Measurements from ENCODE around the gene GRAMD4. TPM values are rescaled to one million over a fixed set of nuclear protein-coding genes. Genes with fewer than 3 reads are reported as not detected.

Gene GRAMD4
- polyA plus RNA-seq, 4 donors: 30.5 to 64.9 (median 40.9) TPM

GRCh38 chr22:46649141-46650077 is 29.2 kb downstream of the GRAMD4 start:
- H3K4me3 ChIP-seq (ENCODE audit: low read depth in 1 of 3, low read length in 3 of 3): no peak overlapping the region
- H3K27ac ChIP-seq (ENCODE audit: low read depth in 1 of 3, low read length in 2 of 3): peak overlapping the region in 2 of 3 donors; percentile 4 to 23
- H3K9me3 ChIP-seq (ENCODE audit: control insufficient read depth in 2 of 2, insufficient read depth in 1 of 2, low read depth in 1 of 2, low read length in 1 of 2): peaks cover 0 to 13% of the 10 kb centered on the region in 2 donors
- peak; percentile 54 to 63 for DNase-seq
- H3K4me1 ChIP-seq (ENCODE audit: control insufficient read depth in 3 of 3, insufficient read depth in 2 of 3, low read depth in 1 of 3, low read length in 2 of 3): peaks cover 24 to 68% (median 27%) of the 10 kb centered on the region in 3 donors
- no peak for FAIRE-seq
- no peaks in the 10 kb centered on the region for H3K27me3 ChIP-seq (ENCODE audit: control insufficient read depth in 3 of 3, insufficient read depth in 3 of 3, low read length in 3 of 3)
- WGBS, 3 donors: 19 to 35% (median 33%) methylated on average over 25 of the region's 25 CpGs
- H3K36me3 ChIP-seq (ENCODE audit: control insufficient read depth in 3 of 3, insufficient read depth in 2 of 3, low read depth in 1 of 3, low read length in 3 of 3): peaks cover 0 to 64% (median 0%) of the 10 kb centered on the region in 3 donors

DNA sequence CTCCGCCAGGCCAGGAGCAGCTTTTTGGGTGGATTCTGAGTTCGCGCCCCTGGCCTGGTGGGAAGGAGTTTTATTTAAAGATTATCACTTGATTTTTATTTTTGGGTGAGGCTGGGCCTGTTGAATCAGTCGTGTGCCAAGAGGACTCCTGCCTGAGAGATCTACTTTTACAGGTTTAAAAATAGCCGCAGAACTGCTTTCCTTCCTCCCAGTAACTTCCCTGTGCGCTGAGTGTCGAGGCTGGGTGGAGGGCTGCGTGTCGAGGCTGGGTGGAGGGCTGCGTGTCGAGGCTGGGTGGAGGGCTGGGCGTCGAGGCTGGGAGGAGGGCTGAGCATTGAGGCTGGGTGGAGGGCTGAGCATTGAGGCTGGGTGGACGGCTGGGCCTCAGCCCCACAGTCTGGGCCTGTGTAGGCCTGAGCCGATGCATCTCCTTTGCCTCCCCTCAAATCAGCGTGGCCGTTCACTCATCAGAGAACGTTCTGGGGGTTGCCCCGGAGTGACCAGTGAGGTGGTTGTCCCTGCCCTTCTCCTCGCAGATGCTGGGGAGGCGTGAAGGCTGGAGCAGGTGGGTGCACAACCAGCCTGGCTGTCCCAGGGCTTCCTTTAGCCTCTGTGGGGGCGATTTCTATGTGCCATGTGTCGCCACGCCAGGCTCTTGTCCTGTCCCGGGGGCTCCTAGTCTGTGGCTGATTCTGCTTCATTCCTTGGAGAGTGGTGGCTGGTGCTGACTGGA is 30.1 kb downstream of the GRAMD4 start:
- no peak overlapping the region for H3K4me3 ChIP-seq (ENCODE audit: low read depth in 1 of 3, low read length in 3 of 3)
- H3K9me3 ChIP-seq (ENCODE audit: control insufficient read depth in 2 of 2, insufficient read depth in 1 of 2, low read depth in 1 of 2, low read length in 1 of 2): peaks cover 0 to 13% of the 10 kb centered on the region in 2 donors
- FAIRE-seq (no peak), DNase-seq (no peak)
- no peaks in the 10 kb centered on the region for H3K27me3 ChIP-seq (ENCODE audit: control insufficient read depth in 3 of 3, insufficient read depth in 3 of 3, low read length in 3 of 3)
- 74 to 88% (median 81%) methylated on average over 25 of the region's 25 CpGs for WGBS, 3 donors
- peaks cover 21 to 61% (median 27%) of the 10 kb centered on the region in 3 donors for H3K4me1 ChIP-seq (ENCODE audit: control insufficient read depth in 3 of 3, insufficient read depth in 2 of 3, low read depth in 1 of 3, low read length in 2 of 3)
- peaks cover 0 to 68% (median 0%) of the 10 kb centered on the region in 3 donors for H3K36me3 ChIP-seq (ENCODE audit: control insufficient read depth in 3 of 3, insufficient read depth in 2 of 3, low read depth in 1 of 3, low read length in 3 of 3)
- peak overlapping the region in 2 of 3 donors; percentile 4 to 23 for H3K27ac ChIP-seq (ENCODE audit: low read depth in 1 of 3, low read length in 2 of 3)

DNA sequence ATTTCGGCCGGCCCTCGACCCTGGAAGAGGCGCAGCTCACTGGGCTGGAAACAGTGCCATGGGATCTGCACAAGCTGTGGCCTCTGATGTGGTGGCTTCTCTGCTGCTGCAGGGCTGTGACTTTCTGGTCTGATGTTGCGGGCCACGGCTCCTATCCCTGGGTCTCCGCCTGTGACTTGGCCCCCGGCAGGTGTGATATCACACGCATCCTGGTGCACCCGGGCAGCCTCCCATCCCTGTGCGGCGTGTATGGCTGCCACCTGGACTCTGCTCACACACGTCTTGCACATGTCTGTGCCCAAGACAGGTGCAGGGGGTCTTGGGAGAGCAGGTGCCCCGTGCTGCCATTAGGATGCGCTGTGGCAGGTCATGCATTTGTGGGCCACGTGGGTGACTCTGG is 31.1 kb downstream of the GRAMD4 start:
- H3K36me3 ChIP-seq (ENCODE audit: control insufficient read depth in 3 of 3, insufficient read depth in 2 of 3, low read depth in 1 of 3, low read length in 3 of 3): peaks cover 0 to 65% (median 0%) of the 10 kb centered on the region in 3 donors
- 90 to 92% (median 92%) methylated on average over 16 of the region's 16 CpGs for WGBS, 3 donors
- H3K27ac ChIP-seq (ENCODE audit: low read depth in 1 of 3, low read length in 2 of 3): peak overlapping the region in 1 of 3 donors; percentile 83
- no peak for FAIRE-seq
- H3K4me1 ChIP-seq (ENCODE audit: control insufficient read depth in 3 of 3, insufficient read depth in 2 of 3, low read depth in 1 of 3, low read length in 2 of 3): peaks cover 15 to 63% (median 21%) of the 10 kb centered on the region in 3 donors
- DNase-seq: no peak
- H3K9me3 ChIP-seq (ENCODE audit: control insufficient read depth in 2 of 2, insufficient read depth in 1 of 2, low read depth in 1 of 2, low read length in 1 of 2): peaks cover 0 to 13% of the 10 kb centered on the region in 2 donors
- H3K27me3 ChIP-seq (ENCODE audit: control insufficient read depth in 3 of 3, insufficient read depth in 3 of 3, low read length in 3 of 3): no peaks in the 10 kb centered on the region
- no peak overlapping the region for H3K4me3 ChIP-seq (ENCODE audit: low read depth in 1 of 3, low read length in 3 of 3)

- peak overlapping the region; percentile 64 to 83 (median 72) for H3K27ac ChIP-seq (ENCODE audit: low read depth in 1 of 3, low read length in 2 of 3)
- no peak overlapping the region for H3K4me3 ChIP-seq (ENCODE audit: low read depth in 1 of 3, low read length in 3 of 3)
- FAIRE-seq (no peak), DNase-seq (peak; percentile 83 to 84)
- H3K4me1 ChIP-seq (ENCODE audit: control insufficient read depth in 3 of 3, insufficient read depth in 2 of 3, low read depth in 1 of 3, low read length in 2 of 3): peaks cover 15 to 62% (median 20%) of the 10 kb centered on the region in 3 donors
- H3K9me3 ChIP-seq (ENCODE audit: control insufficient read depth in 2 of 2, insufficient read depth in 1 of 2, low read depth in 1 of 2, low read length in 1 of 2): peaks cover 0 to 8% of the 10 kb centered on the region in 2 donors
- whole genome bisulfite sequencing, 3 donors: 41 to 56% (median 49%) methylated on average over 22 of the region's 22 CpGs
- no peaks in the 10 kb centered on the region for H3K27me3 ChIP-seq (ENCODE audit: control insufficient read depth in 3 of 3, insufficient read depth in 3 of 3, low read length in 3 of 3)
- H3K36me3 ChIP-seq (ENCODE audit: control insufficient read depth in 3 of 3, insufficient read depth in 2 of 3, low read depth in 1 of 3, low read length in 3 of 3): peaks cover 0 to 70% (median 0%) of the 10 kb centered on the region in 3 donors
These were observed 32.1 kb downstream of the GRAMD4 start for GRCh38 chr22:46652081-46652846.

GRCh38 chr22:46652847-46653331 is 32.7 kb downstream of the GRAMD4 start:
- H3K27ac ChIP-seq (ENCODE audit: low read depth in 1 of 3, low read length in 2 of 3): peak overlapping the region; percentile 64 to 83 (median 72)
- H3K36me3 ChIP-seq (ENCODE audit: control insufficient read depth in 3 of 3, insufficient read depth in 2 of 3, low read depth in 1 of 3, low read length in 3 of 3): peaks cover 0 to 70% (median 0%) of the 10 kb centered on the region in 3 donors
- H3K4me1 ChIP-seq (ENCODE audit: control insufficient read depth in 3 of 3, insufficient read depth in 2 of 3, low read depth in 1 of 3, low read length in 2 of 3): peaks cover 10 to 55% (median 20%) of the 10 kb centered on the region in 3 donors
- peak; percentile 66 to 70 for DNase-seq
- no peak for FAIRE-seq
- 43 to 58% (median 55%) methylated on average over 23 of the region's 23 CpGs for WGBS, 3 donors
- peaks cover 0 to 2% of the 10 kb centered on the region in 2 donors for H3K9me3 ChIP-seq (ENCODE audit: control insufficient read depth in 2 of 2, insufficient read depth in 1 of 2, low read depth in 1 of 2, low read length in 1 of 2)
- no peaks in the 10 kb centered on the region for H3K27me3 ChIP-seq (ENCODE audit: control insufficient read depth in 3 of 3, insufficient read depth in 3 of 3, low read length in 3 of 3)
- no peak overlapping the region for H3K4me3 ChIP-seq (ENCODE audit: low read depth in 1 of 3, low read length in 3 of 3)

DNA sequence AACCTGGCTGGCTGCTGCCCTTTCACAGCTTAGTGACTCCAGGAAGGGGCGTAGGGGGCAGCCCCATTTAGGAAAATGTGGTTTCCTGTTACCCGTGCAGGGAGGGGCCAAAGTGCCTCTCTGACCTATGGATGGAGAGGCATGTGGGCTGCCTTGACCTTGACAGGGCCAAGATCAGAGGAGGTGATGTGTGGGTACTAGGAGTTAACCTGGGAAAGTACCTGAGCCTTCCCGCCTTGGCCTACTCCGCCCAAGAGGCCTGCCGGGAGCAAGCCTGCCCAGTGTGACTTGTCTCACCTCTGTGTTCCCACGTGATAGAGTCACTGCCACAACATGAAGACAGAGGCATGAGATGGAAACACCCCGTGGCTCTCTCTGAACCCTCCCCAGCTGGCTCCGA is 33.4 kb downstream of the GRAMD4 start:
- WGBS, 3 donors: 42 to 54% (median 52%) methylated on average over 8 of the region's 8 CpGs
- H3K4me1 ChIP-seq (ENCODE audit: control insufficient read depth in 3 of 3, insufficient read depth in 2 of 3, low read depth in 1 of 3, low read length in 2 of 3): peaks cover 9 to 53% (median 20%) of the 10 kb centered on the region in 3 donors
- peak overlapping the region; percentile 64 to 83 (median 72) for H3K27ac ChIP-seq (ENCODE audit: low read depth in 1 of 3, low read length in 2 of 3)
- FAIRE-seq (no peak), DNase-seq (peak in 1 of 2 donors; percentile 50)
- no peaks in the 10 kb centered on the region for H3K27me3 ChIP-seq (ENCODE audit: control insufficient read depth in 3 of 3, insufficient read depth in 3 of 3, low read length in 3 of 3)
- H3K9me3 ChIP-seq (ENCODE audit: control insufficient read depth in 2 of 2, insufficient read depth in 1 of 2, low read depth in 1 of 2, low read length in 1 of 2): no peaks in the 10 kb centered on the region
- no peak overlapping the region for H3K4me3 ChIP-seq (ENCODE audit: low read depth in 1 of 3, low read length in 3 of 3)
- H3K36me3 ChIP-seq (ENCODE audit: control insufficient read depth in 3 of 3, insufficient read depth in 2 of 3, low read depth in 1 of 3, low read length in 3 of 3): peaks cover 0 to 76% (median 0%) of the 10 kb centered on the region in 3 donors

DNA sequence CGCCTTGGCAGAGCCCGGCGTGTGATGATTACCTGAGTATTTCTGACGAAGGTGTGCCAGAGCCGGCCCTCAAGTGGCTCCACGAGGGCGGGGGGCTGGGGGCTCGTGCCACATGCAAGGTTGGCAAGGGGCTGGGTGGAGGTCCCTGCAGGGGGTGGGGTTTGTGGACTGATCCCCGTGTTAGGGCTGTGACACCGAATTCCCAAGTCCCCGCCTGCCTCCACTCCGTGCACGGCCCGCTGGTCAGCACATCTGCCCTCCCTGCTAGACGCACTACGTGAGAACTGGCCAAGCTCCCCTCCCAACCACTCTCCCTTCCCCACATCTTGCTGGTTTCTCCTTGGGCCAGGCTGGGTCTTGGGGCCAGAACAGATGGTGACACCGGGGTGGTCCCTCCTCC is 34.2 kb downstream of the GRAMD4 start:
- Histone ChIP-seq H3K4me3 (ENCODE audit: low read depth in 1 of 3, low read length in 3 of 3) (no peak overlapping the region), H3K36me3 (ENCODE audit: control insufficient read depth in 3 of 3, insufficient read depth in 2 of 3, low read depth in 1 of 3, low read length in 3 of 3) (peaks cover 0 to 80% (median 4%) of the 10 kb centered on the region in 3 donors), H3K4me1 (ENCODE audit: control insufficient read depth in 3 of 3, insufficient read depth in 2 of 3, low read depth in 1 of 3, low read length in 2 of 3) (peaks cover 6 to 47% (median 18%) of the 10 kb centered on the region in 3 donors), H3K27me3 (ENCODE audit: control insufficient read depth in 3 of 3, insufficient read depth in 3 of 3, low read length in 3 of 3) (no peaks in the 10 kb centered on the region), H3K9me3 (ENCODE audit: control insufficient read depth in 2 of 2, insufficient read depth in 1 of 2, low read depth in 1 of 2, low read length in 1 of 2) (no peaks in the 10 kb centered on the region), H3K27ac (ENCODE audit: low read depth in 1 of 3, low read length in 2 of 3) (no peak overlapping the region)
- DNase-seq (no peak), FAIRE-seq (no peak)
- WGBS, 3 donors: 88 to 97% (median 93%) methylated on average over 14 to 17 of the region's 17 CpGs

All from small intestine (tissue), 7 donors.